ENCODE results near the gene MCUB.

MCUB gene

GRCh38 chr4:109690690-109691410 is 130.8 kb downstream of the MCUB start:
- Mint-ChIP-seq H3K4me3 (no peak overlapping the region), H3K27me3 (no peaks in the 10 kb centered on the region), H3K9me3 (no peaks in the 10 kb centered on the region), H3K36me3 (ENCODE audit: low read depth) (peaks cover 77% of the 10 kb centered on the region), H3K27ac (no peak overlapping the region), H3K4me1 (ENCODE audit: low read depth) (no peaks in the 10 kb centered on the region)
- intact Hi-C loops (cut with micrococcal nuclease): no loop called here

GRCh38 chr4:109691411-109691920 is 131.4 kb downstream of the MCUB start:
- Mint-ChIP-seq H3K27me3 (no peaks in the 10 kb centered on the region), H3K36me3 (ENCODE audit: low read depth) (peaks cover 74% of the 10 kb centered on the region), H3K9me3 (no peaks in the 10 kb centered on the region), H3K4me3 (no peak overlapping the region), H3K27ac (no peak overlapping the region), H3K4me1 (ENCODE audit: low read depth) (no peaks in the 10 kb centered on the region)
- intact Hi-C loops (cut with micrococcal nuclease): no loop called here

DNA sequence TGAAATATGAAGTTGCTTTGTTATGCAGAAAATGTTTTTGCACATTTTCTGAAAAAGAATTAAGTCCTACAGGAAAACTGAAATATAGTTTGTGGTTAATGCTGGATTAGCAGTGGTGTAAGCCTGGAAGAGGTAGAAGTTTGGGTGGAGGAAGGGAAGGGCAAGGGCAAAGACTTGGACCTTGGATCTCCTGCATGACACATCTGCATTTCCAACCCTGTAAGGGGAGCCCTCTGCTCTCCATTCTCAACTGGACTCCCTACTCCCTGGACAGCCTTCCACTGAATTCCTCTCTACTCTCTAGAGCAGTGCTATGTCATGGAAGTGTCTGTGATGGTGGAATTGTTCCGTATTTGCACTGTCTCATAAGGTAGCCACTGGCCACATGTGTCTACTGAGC is 138.6 kb downstream of the MCUB start:
- Mint-ChIP-seq H3K36me3 (ENCODE audit: low read depth) (peaks cover 56% of the 10 kb centered on the region), H3K9me3 (no peaks in the 10 kb centered on the region), H3K4me1 (ENCODE audit: low read depth) (peaks cover 22% of the 10 kb centered on the region), H3K27me3 (peaks cover 2% of the 10 kb centered on the region), H3K4me3 (no peak overlapping the region), H3K27ac (no peak overlapping the region)
- intact Hi-C loops (cut with micrococcal nuclease): no loop called here

DNA sequence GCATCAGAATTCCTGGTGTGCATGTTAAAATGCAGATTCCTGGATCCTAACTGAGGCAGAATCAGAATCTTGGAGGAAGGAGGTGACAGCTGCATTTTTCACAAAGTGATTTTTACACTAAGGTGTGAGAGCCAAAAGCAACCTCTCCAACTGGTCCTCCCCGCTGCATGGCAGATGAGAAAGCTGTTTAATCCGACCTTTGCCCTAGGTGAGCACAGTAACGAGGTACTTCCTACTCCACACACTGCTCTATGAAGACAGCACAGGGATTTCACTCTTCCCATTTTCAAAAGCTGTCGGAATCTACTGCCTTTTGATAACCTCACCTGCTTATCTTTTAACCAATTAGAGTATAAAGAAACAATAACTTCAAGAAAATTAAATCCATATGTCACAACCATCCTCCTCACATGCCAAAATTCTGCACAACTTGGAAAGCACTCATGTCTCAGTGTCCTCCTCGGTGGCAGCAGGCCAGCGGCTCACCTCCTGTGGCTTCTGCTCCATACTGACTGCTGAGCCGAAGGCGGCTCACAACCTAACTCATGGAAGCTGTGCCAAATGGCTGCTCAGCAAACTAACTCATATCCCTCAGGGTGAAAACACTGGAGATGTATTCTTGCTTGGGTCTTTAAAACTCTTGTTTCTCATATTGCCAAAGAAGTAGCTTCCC is 139.6 kb downstream of the MCUB start:
- Mint-ChIP-seq H3K4me3 (no peak overlapping the region), H3K27me3 (peaks cover 2% of the 10 kb centered on the region), H3K27ac (no peak overlapping the region), H3K4me1 (ENCODE audit: low read depth) (peaks cover 32% of the 10 kb centered on the region), H3K36me3 (ENCODE audit: low read depth) (peaks cover 46% of the 10 kb centered on the region), H3K9me3 (no peaks in the 10 kb centered on the region)
- intact Hi-C loops (cut with micrococcal nuclease): loop anchor here (5.0 to 10.0 kb wide), 3 partner anchors 137 to 275 kb away; partner anchors contain the start of genes MCUB and SEC24B

- peaks cover 2% of the 10 kb centered on the region for H3K27me3 Mint-ChIP-seq
- H3K4me1 Mint-ChIP-seq (ENCODE audit: low read depth): peaks cover 32% of the 10 kb centered on the region
- H3K27ac Mint-ChIP-seq: peak overlapping the region; percentile 92
- peak overlapping the region; percentile 83 for H3K4me3 Mint-ChIP-seq
- intact Hi-C loops (cut with micrococcal nuclease): loop anchor here (2.0 to 10.0 kb wide), 5 partner anchors 29 to 273 kb away; partner anchors contain the start of genes MCUB, PLA2G12A and SEC24B
- peaks cover 40% of the 10 kb centered on the region for H3K36me3 Mint-ChIP-seq (ENCODE audit: low read depth)
- no peaks in the 10 kb centered on the region for H3K9me3 Mint-ChIP-seq
Observed at GRCh38 chr4:109701566-109702410, 141.7 kb downstream of the MCUB start.

- H3K27me3 Mint-ChIP-seq: peaks cover 2% of the 10 kb centered on the region
- peak within 1 kb of the TSS; percentile 83 for H3K4me3 Mint-ChIP-seq
- H3K36me3 Mint-ChIP-seq (ENCODE audit: low read depth): peaks cover 28% of the 10 kb centered on the region
- no peaks in the 10 kb centered on the region for H3K9me3 Mint-ChIP-seq
- intact Hi-C loops (cut with micrococcal nuclease): loop anchor here (1.0 to 10.0 kb wide), 6 partner anchors 28 to 272 kb away; partner anchors contain the start of genes GAR1, MCUB, PLA2G12A and SEC24B
- H3K27ac Mint-ChIP-seq: peak within 1 kb of the TSS; percentile 92
- peaks cover 32% of the 10 kb centered on the region for H3K4me1 Mint-ChIP-seq (ENCODE audit: low read depth)
Observed at GRCh38 chr4:109702950-109703663, 143.1 kb downstream of the MCUB start, which contains the start of gene CASP6. Gene CASP6 (minus strand): TSS chr4:109703445. CDS start chr4:109703395, 50 bp downstream.

DNA sequence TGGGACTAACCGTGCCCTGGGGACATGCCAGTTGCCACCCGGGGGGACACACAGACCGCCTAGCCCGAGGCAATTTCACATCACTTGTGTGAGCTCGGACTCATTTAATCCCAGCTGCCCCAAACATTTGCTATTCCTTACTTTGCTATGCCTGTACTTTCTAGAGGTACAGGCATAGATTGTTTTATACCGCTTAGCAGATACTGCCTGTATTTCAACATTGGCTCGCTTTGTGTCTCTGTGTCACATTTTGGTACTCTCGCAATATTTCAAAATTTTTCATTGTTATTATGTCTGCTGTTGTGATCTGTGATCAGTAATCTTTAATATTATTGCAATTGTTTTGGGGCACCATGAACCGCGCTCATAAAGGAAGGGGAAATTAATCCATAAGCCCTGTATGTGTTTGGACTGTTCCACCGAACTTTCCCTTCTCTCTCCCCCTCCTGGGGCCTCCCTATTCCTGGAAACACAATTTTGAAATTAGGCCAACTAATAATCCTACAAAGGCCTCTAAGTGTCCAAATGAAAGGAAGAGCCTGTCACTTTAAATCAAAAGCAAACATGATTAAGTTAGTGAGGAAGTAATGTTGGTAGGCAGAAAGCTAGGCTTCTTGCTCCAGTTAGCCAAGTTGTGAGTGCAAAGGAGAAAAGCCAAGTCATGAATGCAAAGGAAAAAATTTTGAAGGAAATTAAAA is 143.8 kb downstream of the MCUB start:
- peaks cover 26% of the 10 kb centered on the region for H3K4me1 Mint-ChIP-seq (ENCODE audit: low read depth)
- peak overlapping the region; percentile 83 for H3K4me3 Mint-ChIP-seq
- H3K9me3 Mint-ChIP-seq: no peaks in the 10 kb centered on the region
- H3K27ac Mint-ChIP-seq: peak overlapping the region; percentile 92
- intact Hi-C loops (cut with micrococcal nuclease): loop anchor here (1.0 to 10.0 kb wide), 6 partner anchors 27 to 272 kb away; partner anchors contain the start of genes GAR1, MCUB, PLA2G12A and SEC24B
- peaks cover 2% of the 10 kb centered on the region for H3K27me3 Mint-ChIP-seq
- H3K36me3 Mint-ChIP-seq (ENCODE audit: low read depth): peaks cover 28% of the 10 kb centered on the region

GRCh38 chr4:109708435-109708834 is 148.4 kb downstream of the MCUB start:
- peaks cover under 1% of the 10 kb centered on the region for H3K36me3 Mint-ChIP-seq (ENCODE audit: low read depth)
- no peak overlapping the region for H3K4me3 Mint-ChIP-seq
- intact Hi-C loops (cut with micrococcal nuclease): loop anchor here (10.0 kb wide), 1 partner anchor 266 kb away; no protein-coding TSS in a partner anchor
- no peak overlapping the region for H3K27ac Mint-ChIP-seq
- peaks cover 10% of the 10 kb centered on the region for H3K4me1 Mint-ChIP-seq (ENCODE audit: low read depth)
- H3K9me3 Mint-ChIP-seq: no peaks in the 10 kb centered on the region
- no peaks in the 10 kb centered on the region for H3K27me3 Mint-ChIP-seq

DNA sequence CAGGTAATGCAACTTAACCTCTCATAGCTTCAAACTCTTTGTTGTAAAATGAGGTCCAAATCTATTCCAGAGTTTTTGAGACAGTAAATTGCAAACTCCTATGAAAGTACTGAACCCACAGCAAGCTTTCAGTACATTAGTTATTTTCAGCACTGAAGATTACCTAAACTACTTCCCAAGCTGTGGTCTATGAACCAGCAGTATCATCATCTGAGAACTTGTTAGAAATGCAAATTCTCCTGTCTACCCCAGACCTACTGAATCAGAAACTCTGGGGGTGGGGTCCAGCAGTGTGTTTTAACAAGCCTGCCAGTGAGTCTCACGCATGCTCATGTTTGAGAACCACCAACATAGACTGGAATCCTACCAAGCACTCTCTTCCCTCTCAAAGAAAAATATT is 148.9 kb downstream of the MCUB start:
- Mint-ChIP-seq H3K4me1 (ENCODE audit: low read depth) (peaks cover 6% of the 10 kb centered on the region), H3K27ac (no peak overlapping the region), H3K36me3 (ENCODE audit: low read depth) (peaks cover 2% of the 10 kb centered on the region), H3K4me3 (no peak overlapping the region), H3K27me3 (no peaks in the 10 kb centered on the region), H3K9me3 (no peaks in the 10 kb centered on the region)
- intact Hi-C loops (cut with micrococcal nuclease): loop anchor here (10.0 kb wide), 1 partner anchor 266 kb away; no protein-coding TSS in a partner anchor

GRCh38 chr4:109713500-109713899 is 153.5 kb downstream of the MCUB start:
- no peak overlapping the region for H3K27ac Mint-ChIP-seq
- H3K9me3 Mint-ChIP-seq: no peaks in the 10 kb centered on the region
- H3K36me3 Mint-ChIP-seq (ENCODE audit: low read depth): peaks cover 15% of the 10 kb centered on the region
- no peak overlapping the region for H3K4me3 Mint-ChIP-seq
- no peaks in the 10 kb centered on the region for H3K4me1 Mint-ChIP-seq (ENCODE audit: low read depth)
- intact Hi-C loops (cut with micrococcal nuclease): no loop called here
- H3K27me3 Mint-ChIP-seq: no peaks in the 10 kb centered on the region

- Mint-ChIP-seq H3K4me3 (no peak overlapping the region), H3K9me3 (no peaks in the 10 kb centered on the region), H3K27me3 (no peaks in the 10 kb centered on the region), H3K27ac (no peak overlapping the region), H3K4me1 (ENCODE audit: low read depth) (no peaks in the 10 kb centered on the region), H3K36me3 (ENCODE audit: low read depth) (peaks cover 15% of the 10 kb centered on the region)
- intact Hi-C loops (cut with micrococcal nuclease): no loop called here
Observed at GRCh38 chr4:109718759-109719158, 158.7 kb downstream of the MCUB start.

DNA sequence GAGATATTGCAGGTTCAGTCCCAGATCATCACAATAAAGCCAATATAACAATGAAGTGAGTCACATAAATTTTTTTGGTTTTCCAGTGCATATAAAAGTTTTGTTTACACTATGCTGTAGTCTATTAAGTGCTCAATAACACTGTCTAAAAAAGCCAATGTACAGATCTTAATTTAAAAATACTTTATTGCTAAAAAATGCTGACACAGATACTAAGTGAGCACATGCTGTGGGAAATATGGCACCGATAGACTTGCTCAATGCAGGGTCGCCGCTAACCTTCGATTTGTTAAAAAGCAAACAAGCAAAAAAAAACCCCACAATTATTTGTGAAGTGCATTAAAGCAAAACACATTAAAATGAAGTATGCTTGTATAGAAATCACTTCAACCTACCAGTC is 159.6 kb downstream of the MCUB start:
- H3K27ac Mint-ChIP-seq: no peak overlapping the region
- peaks cover 7% of the 10 kb centered on the region for H3K36me3 Mint-ChIP-seq (ENCODE audit: low read depth)
- no peaks in the 10 kb centered on the region for H3K27me3 Mint-ChIP-seq
- H3K4me1 Mint-ChIP-seq (ENCODE audit: low read depth): peaks cover 8% of the 10 kb centered on the region
- no peak overlapping the region for H3K4me3 Mint-ChIP-seq
- no peaks in the 10 kb centered on the region for H3K9me3 Mint-ChIP-seq
- intact Hi-C loops (cut with micrococcal nuclease): no loop called here

Measured in dendritic cell treated with granulocyte-macrophage colony-stimulating factor and Interleukin-4, amounts not matched to agents 40 ng/mL and 50 ng/mL, for 4 days (primary cell).